ENCODE data around the gene ANKS6. TPM values are rescaled to one million over a fixed set of nuclear protein-coding genes. Genes with fewer than 3 reads are reported as not detected.

Gene ANKS6
- total RNA-seq, 4 donors from 2014 or later = 10.3 to 23.0 (median 12.2) TPM

- TF ChIP-seq CTCF (IDR thresholded peaks at IDR 0.05; ENCODE audit: low read depth) = no peak
Observed at GRCh38 chr9:98767196-98767595, 29.2 kb downstream of the ANKS6 start.

GRCh38 chr9:98766586-98766985, 29.8 kb downstream of the ANKS6 start:
- no peak for TF ChIP-seq CTCF (IDR thresholded peaks at IDR 0.05; ENCODE audit: low read depth)

GRCh38 chr9:98765256-98765655, 31.1 kb downstream of the ANKS6 start:
- TF ChIP-seq CTCF (IDR thresholded peaks at IDR 0.05; ENCODE audit: low read depth) = no peak

- TF ChIP-seq CTCF (IDR thresholded peaks at IDR 0.05; ENCODE audit: low read depth) = no peak
Observed at GRCh38 chr9:98763986-98764745, 32.2 kb downstream of the ANKS6 start.

GRCh38 chr9:98760231-98760630, 36.1 kb downstream of the ANKS6 start:
- TF ChIP-seq CTCF (IDR thresholded peaks at IDR 0.05; ENCODE audit: low read depth) = no peak

DNA sequence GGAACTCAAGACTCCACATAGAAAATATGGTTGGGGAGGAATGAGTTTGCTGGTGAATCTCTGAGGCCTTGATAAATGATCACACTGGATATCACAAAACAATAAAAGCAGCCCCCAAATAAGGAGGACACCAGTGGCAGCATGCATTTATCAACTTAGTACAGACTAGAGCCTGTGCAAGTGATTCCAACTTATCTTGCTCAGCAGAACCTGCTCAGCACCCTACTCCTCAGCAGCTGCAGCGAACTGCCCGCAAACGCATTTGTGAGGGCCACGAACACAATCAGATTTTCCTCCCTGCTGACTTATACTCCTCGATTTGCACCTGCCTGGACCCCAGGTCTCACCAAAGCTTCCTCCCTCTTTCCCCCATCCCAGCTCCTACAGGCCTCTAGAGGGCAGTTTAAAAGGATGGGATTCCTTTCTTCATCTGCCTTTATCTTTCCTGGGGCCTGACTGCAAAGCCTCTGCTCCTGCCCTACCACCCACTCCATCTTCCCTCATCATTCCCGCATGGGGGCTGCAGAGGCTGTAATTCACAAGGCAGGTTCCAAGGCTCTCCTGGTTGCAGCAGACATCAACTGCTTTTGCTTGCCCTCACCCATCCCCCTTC, 41.2 kb downstream of the ANKS6 start:
- TF ChIP-seq CTCF (IDR thresholded peaks at IDR 0.05; ENCODE audit: low read depth) = no peak

- no peak for TF ChIP-seq CTCF (IDR thresholded peaks at IDR 0.05; ENCODE audit: low read depth)
Observed at GRCh38 chr9:98751210-98751609, 45.1 kb downstream of the ANKS6 start.
